Heart left ventricle (tissue), 13 donors: ENCODE data around the gene PPP3R1.

Experiments used
- CTCF ChIP-seq, 12 donors: fragments of 200-600 bp; sonication (generic) in 4 of 12; IDR thresholded peaks; one replicate each; pipeline versions ENCODE4 v1.5.0 to v1.8.0; 2018 to 2022; ENCODE audit warnings: antibody characterized with exemption in 12 of 12, mild to moderate bottlenecking in 5 of 12
- POLR2A ChIP-seq, 2 donors: fragments of 450-650 bp; IDR thresholded peaks; one replicate each; pipeline ENCODE4 v1.6.1; 2017; ENCODE audit warnings: antibody characterized with exemption in 2 of 2, mild to moderate bottlenecking in 2 of 2, moderate library complexity in 2 of 2
- donor health status: ischemic (EF 13 %, LVEDD 7.1; RV severe dilation, severe dysfunction).
- donor health status: DM: no; HTN: yes; CAD: no.
- donor health status: DM: no; HTN: no; CAD: no.
- donor health status: ischemic (EF 25% LVEDD 6.9; RV normal size, moderate dysfunction).
- donor health status: ischemic (EF 25% LVEDD 5.7; RV mildly dilated, moderate dysfunction).
- donor health status: ischemic (EF 35%, LVEDD 5.7; RV mildly dilated, moderate dysfunction).
- donor health status: nonischemic (EF 11% LVEDD 7.7; RV severe dilation, severe dysfunction).
- donor health status: DM: yes; HTN: yes; CAD: no.
- donor health status: PGD.
- donor health status: ischemic (EF 29% LVEDD 5.4; RV normal size, mild dysfunction).
- donor health status: nonischemic (EF 23%, LVEDD 6.1; RV moderate dilation, normal function).

- TF ChIP-seq POLR2A (IDR thresholded peaks at IDR 0.05) (no peak), CTCF (IDR thresholded peaks at IDR 0.05) (no peak)
These were observed 3.5 kb downstream of the PPP3R1 start for GRCh38 chr2:68248806-68249205.
